ENCODE measurements around the gene COX10.

GRCh38 chr17:14201988-14202380, 132.7 kb downstream of the COX10 start:
- no peak for TF ChIP-seq CTCF (IDR thresholded peaks at IDR 0.05)
- TF ChIP-seq POLR2A (IDR thresholded peaks at IDR 0.05), result no peak
